H1 (cell line): ENCODE measurements around the gene ICAM5. TPM values are rescaled to one million over a fixed set of nuclear protein-coding genes. Genes with fewer than 3 reads are reported as not detected.
A peak's percentile ranks its signal among the peaks of the same experiment; 100 is the strongest.

Source experiments
- CTCF ChIA-PET: fragments of 300-600 bp; sonication (Branson Sonifier 250); formaldehyde crosslinking; loops from one replicate; lab custom pipeline; 2021; ENCODE audit not compliant: partially characterized antibody; lab: Charles Lee
- POLR2A ChIA-PET: fragments of 300-600 bp; sonication (Branson Sonifier 250); formaldehyde crosslinking; loops from one replicate; lab custom pipeline; 2021; ENCODE audit warnings: inconsistent platforms; ENCODE audit not compliant: partially characterized antibody; lab: Charles Lee
- DNase-seq, 2 experiments: peaks; one replicate each; pipeline versions ENCODE4 v3.0.0 to v3.0.0-alpha.2; 2010 to 2022; ENCODE audit warnings: low spot score in 2 of 2, low read depth in 1 of 2, mixed read lengths in 1 of 2
- FAIRE-seq: peaks from 2 replicates; lab custom pipeline; 2011; peaks lifted over from hg19 to GRCh38; lab: Jason Lieb, UNC
- H2AFZ ChIP-seq: 2 replicates; pipeline ENCODE4 v1.8.1; 2012; ENCODE audit warnings: low read length, inconsistent platforms
- H2AK5ac ChIP-seq: 2 replicates; pipeline ENCODE4 v1.6.1; 2013; ENCODE audit warnings: low read depth, low read length
- H2BK120ac ChIP-seq: replicated peaks from 2 replicates; pipeline ENCODE3; 2013; ENCODE audit warnings: low read depth, low read length, inconsistent platforms
- H2BK12ac ChIP-seq: 2 replicates; pipeline ENCODE4 v1.6.1; 2013; ENCODE audit warnings: low read depth, low read length
- H2BK15ac ChIP-seq: 2 replicates; pipeline ENCODE4 v1.6.1; 2013; ENCODE audit warnings: low read length
- H2BK20ac ChIP-seq: 2 replicates; pipeline ENCODE4 v1.6.1; 2013; ENCODE audit warnings: low read length
- H2BK5ac ChIP-seq: 2 replicates; pipeline ENCODE4 v1.6.1; 2013; ENCODE audit warnings: low read depth, low read length
- H3K14ac ChIP-seq: 2 replicates; pipeline ENCODE4 v1.6.1; 2013; ENCODE audit warnings: inconsistent platforms; ENCODE audit not compliant: insufficient read length
- H3K18ac ChIP-seq: 2 replicates; pipeline ENCODE4 v1.6.1; 2013; ENCODE audit warnings: low read length; ENCODE audit errors: extremely low read depth
- H3K23ac ChIP-seq: 2 replicates; pipeline ENCODE4 v1.6.1; 2013; ENCODE audit warnings: inconsistent platforms; ENCODE audit not compliant: insufficient read length
- H3K23me2 ChIP-seq: 2 replicates; pipeline ENCODE4 v1.6.1; 2013; ENCODE audit warnings: low read depth, low read length
- H3K27ac ChIP-seq: 2 replicates; pipeline ENCODE4 v1.6.1; 2011; ENCODE audit warnings: low read depth, low read length, inconsistent platforms
- H3K27me3 ChIP-seq, 4 experiments: replicated peaks in 1 of 4; 1 replicate in 1 of 4; 2 replicates in 3 of 4; pipeline versions ENCODE4 v1.6.1 to v1.8.1; 2011 to 2013; ENCODE audit warnings: low read length in 3 of 4, mild to moderate bottlenecking in 3 of 4, inconsistent platforms in 2 of 4, mixed read lengths in 2 of 4, moderate library complexity in 1 of 4; ENCODE audit not compliant: control insufficient read depth in 3 of 4, insufficient read depth in 3 of 4; ENCODE audit errors: extremely low read depth in 1 of 4
- H3K36me3 ChIP-seq, 4 experiments: 2 replicates each; pipeline versions ENCODE4 v1.6.1 to v1.8.1; 2011 to 2013; ENCODE audit warnings: mild to moderate bottlenecking in 4 of 4, low read length in 3 of 4, moderate library complexity in 2 of 4, control low read depth in 1 of 4, inconsistent platforms in 1 of 4; ENCODE audit not compliant: insufficient read depth in 4 of 4, control insufficient read depth in 2 of 4
- H3K4ac ChIP-seq: replicated peaks from 2 replicates; pipeline ENCODE3; 2013; ENCODE audit warnings: low read length, low read depth, mixed read lengths, inconsistent platforms; ENCODE audit not compliant: insufficient read length
- H3K4me1 ChIP-seq, 4 experiments: replicated peaks in 1 of 4; 1 replicate in 1 of 4; 2 replicates in 3 of 4; pipeline versions ENCODE4 v1.6.1 to v1.8.1; 2011 to 2013; ENCODE audit warnings: low read length in 3 of 4, inconsistent platforms in 2 of 4, mixed read lengths in 1 of 4; ENCODE audit not compliant: insufficient read depth in 4 of 4, control insufficient read depth in 3 of 4
- H3K4me2 ChIP-seq, 2 experiments: 2 replicates each; pipeline versions ENCODE4 v1.6.1 to v1.8.1; 2011 to 2013; ENCODE audit warnings: low read depth in 2 of 2, low read length in 2 of 2, control low read depth in 1 of 2, inconsistent platforms in 1 of 2, mild to moderate bottlenecking in 1 of 2; ENCODE audit not compliant: insufficient read depth in 1 of 2
- H3K4me3 ChIP-seq, 4 experiments: fragments of 200-600, 300-600 bp in 1 of 4; sonication (generic), shearing (Covaris generic), sonication (Bioruptor Twin) in 1 of 4; 2 replicates each; pipeline versions ENCODE4 v1.5.1 to v1.8.1; 2011 to 2016; ENCODE audit warnings: low read length in 4 of 4, low read depth in 3 of 4, control low read depth in 2 of 4, inconsistent platforms in 2 of 4, mild to moderate bottlenecking in 2 of 4, mixed read lengths in 1 of 4, moderate library complexity in 1 of 4; ENCODE audit not compliant: insufficient read depth in 2 of 4; ENCODE audit errors: extremely low read depth in 1 of 4
- H3K56ac ChIP-seq: replicated peaks from 2 replicates; pipeline ENCODE3; 2013; ENCODE audit warnings: low read depth, mild to moderate bottlenecking, mixed read lengths, low read length, inconsistent platforms; ENCODE audit not compliant: insufficient read length
- H3K79me1 ChIP-seq: 2 replicates; pipeline ENCODE4 v1.6.1; 2013; ENCODE audit warnings: low read depth, low read length, control low read depth
- H3K79me2 ChIP-seq, 2 experiments: 2 replicates each; pipeline versions ENCODE4 v1.6.1 to v1.8.1; 2012 to 2013; ENCODE audit warnings: low read length in 2 of 2, mild to moderate bottlenecking in 2 of 2, inconsistent platforms in 1 of 2; ENCODE audit not compliant: insufficient read depth in 2 of 2, control insufficient read depth in 1 of 2
- H3K9ac ChIP-seq, 4 experiments: replicated peaks in 1 of 4; 1 replicate in 1 of 4; 2 replicates in 3 of 4; pipeline versions ENCODE4 v1.6.1 to v1.8.1; 2011 to 2013; ENCODE audit warnings: low read depth in 3 of 4, low read length in 3 of 4, control low read depth in 2 of 4, mild to moderate bottlenecking in 2 of 4, moderate library complexity in 2 of 4, inconsistent platforms in 1 of 4; ENCODE audit errors: extremely low read depth in 1 of 4
- H3K9me3 ChIP-seq, 2 experiments: 2 replicates each; pipeline versions ENCODE4 v1.6.1 to v1.8.1; 2012 to 2013; ENCODE audit warnings: mild to moderate bottlenecking in 2 of 2, moderate library complexity in 2 of 2, control low read depth in 1 of 2, inconsistent platforms in 1 of 2, low read depth in 1 of 2, low read length in 1 of 2, mixed read lengths in 1 of 2; ENCODE audit not compliant: insufficient read depth in 2 of 2
- H4K20me1 ChIP-seq, 2 experiments: replicated peaks in 1 of 2; 2 replicates each; pipeline versions ENCODE3 to v1.8.1; 2011 to 2013; ENCODE audit warnings: inconsistent platforms in 2 of 2, low read length in 2 of 2, mild to moderate bottlenecking in 1 of 2; ENCODE audit not compliant: insufficient read depth in 2 of 2, control insufficient read depth in 1 of 2
- H4K5ac ChIP-seq: 2 replicates; pipeline ENCODE4 v1.6.1; 2013; ENCODE audit warnings: low read length, low read depth, mixed read lengths, inconsistent platforms; ENCODE audit not compliant: insufficient read length
- H4K8ac ChIP-seq: 2 replicates; pipeline ENCODE4 v1.8.0; 2013; ENCODE audit warnings: mild to moderate bottlenecking, moderate library complexity, low read length, inconsistent platforms; ENCODE audit not compliant: insufficient read depth; ENCODE audit errors: extremely low read depth
- H4K91ac ChIP-seq: replicated peaks from 2 replicates; pipeline ENCODE3; 2013; ENCODE audit warnings: low read length, mixed read lengths, inconsistent platforms; ENCODE audit not compliant: insufficient read length
- ATF2 ChIP-seq: IDR thresholded peaks from 2 replicates; pipeline ENCODE4 v1.6.1; 2012; ENCODE audit warnings: low read length, inconsistent platforms
- BACH1 ChIP-seq: IDR thresholded peaks from 2 replicates; pipeline ENCODE4 v1.6.1; 2012; ENCODE audit warnings: low read length, improper control_type of control experiment
- CTCF ChIP-seq, 3 experiments: IDR thresholded peaks; 1 replicate in 2 of 3; 2 replicates in 1 of 3; pipeline versions ENCODE4 v1.5.1 to v1.6.1; 2011; ENCODE audit warnings: low read length in 3 of 3, mild to moderate bottlenecking in 3 of 3, inconsistent platforms in 2 of 3, low read depth in 1 of 3, moderate library complexity in 1 of 3; ENCODE audit not compliant: insufficient read depth in 1 of 3; ENCODE audit errors: control extremely low read depth in 1 of 3
- EZH2 ChIP-seq: fragments of 200-600 bp; sonication (generic); IDR thresholded peaks from 2 replicates; pipeline ENCODE4 v1.7.1; 2012; ENCODE audit warnings: low read depth, mild to moderate bottlenecking, moderate library complexity, low read length, inconsistent platforms; ENCODE audit not compliant: severe bottlenecking
- KDM4A ChIP-seq: IDR thresholded peaks from one replicate; pipeline ENCODE4 v1.7.1; 2012; ENCODE audit warnings: low read depth, mild to moderate bottlenecking, moderate library complexity, low read length, inconsistent platforms; ENCODE audit not compliant: severe bottlenecking
- RNF2 ChIP-seq: fragments of 200-900, 300-1000 bp; sonication (generic); IDR thresholded peaks from 2 replicates; pipeline ENCODE4 v1.7.1; 2016; ENCODE audit warnings: borderline replicate concordance, low read depth, mild to moderate bottlenecking, antibody characterized with exemption, low read length; ENCODE audit not compliant: poor library complexity, severe bottlenecking; ENCODE audit errors: missing control alignments
- SUZ12 ChIP-seq: fragments of 200-600 bp; sonication (generic); IDR thresholded peaks from 2 replicates; pipeline ENCODE4 v1.6.1; 2012; ENCODE audit warnings: mild to moderate bottlenecking, inconsistent platforms, low read length, moderate library complexity, mixed read lengths
- WGBS, 2 experiments: shearing (Covaris generic) in 1 of 2; methylation state at CpG; one replicate each; pipeline versions ENCODE4 v1.1.6 to v1.1.7; 2013 to 2015; ENCODE audit warnings: low lambda C conversion rate in 2 of 2, mixed read lengths in 2 of 2, inconsistent platforms in 1 of 2, low coverage in 1 of 2, missing lambda C conversion rate in 1 of 2; ENCODE audit not compliant: insufficient replicate concordance in 2 of 2, insufficient coverage in 1 of 2, insufficient read length in 1 of 2; ENCODE audit errors: extremely low coverage in 1 of 2, missing lambda C conversion rate in 1 of 2; 5-methylcytosine and 5-hydroxymethylcytosine counted together
- polyA plus RNA-seq, 7 experiments: library from polyadenylated mRNA; depleted of rRNA in 3 of 7; stranded (reverse) in 5 of 7; unstranded in 2 of 7; fragments of >200 nt in 5 of 7; fragments of 200-250 nt in 2 of 7; gene quantifications; 1 replicate in 5 of 7; 2 replicates in 1 of 7; 4 replicates in 1 of 7; pipeline versions ENCODE4 v1.2.1 to v1.2.3, GENCODE V29; 2011 to 2013; ENCODE audit warnings: missing spikeins in 2 of 7, mixed read lengths in 2 of 7
- total RNA-seq: library from RNA; stranded (reverse); fragmentation: NEBNext Ultra II Directional; extraction: Animal tissue kit (Norgen Biotek cat#: 25700); gene quantifications from 2 replicates; pipeline ENCODE4 v1.2.1, GENCODE V29; 2021

Gene ICAM5
- total and polyA plus RNA-seq, 2 of the 8 experiments (the other 6 are each of a cell fraction or from before 2014, with no cell fraction given), result 3.9 to 4.8 TPM

- no peak overlapping the region for H4K5ac ChIP-seq
- peaks cover 0 to 8% (median 5%) of the 10 kb centered on the region in 4 experiments; a peak in 5 of 7 replicates for H3K4me1 ChIP-seq
- DNase-seq (peak in 1 of 2 experiments; percentile 57), FAIRE-seq (no peak)
- H4K20me1 ChIP-seq, result no peaks in the 10 kb centered on the region
- no peak overlapping the region for H3K27ac ChIP-seq
- H3K23me2 ChIP-seq, result peaks cover 11% of the 10 kb centered on the region; the same call in 1 of the 2 replicates
- no peaks in the 10 kb centered on the region for H3K79me1 ChIP-seq
- no peak overlapping the region for H2BK20ac ChIP-seq
- peak overlapping the region; percentile 70 to 75 for H3K4me2 ChIP-seq
- H2AK5ac ChIP-seq, result no peak overlapping the region
- peak overlapping the region; percentile 80; the same call in 1 of the 2 replicates for H4K8ac ChIP-seq
- H3K27me3 ChIP-seq, result peaks cover 9 to 25% (median 23%) of the 10 kb centered on the region in 4 experiments
- H2BK15ac ChIP-seq, result 0 out of 2 replicates have a peak overlapping the region, but pooled peaks have one; percentile 8
- ChIA-PET CTCF (interaction anchor here (0.8 to 9.4 kb wide), 23 partner anchors 11 to 145 kb away, joined by 3 to 122 read pairs (median 4); partner anchors contain the start of genes ICAM4 and ICAM5), POLR2A (interaction anchor here (0.8 to 3.3 kb wide), 14 partner anchors 10 to 153 kb away, joined by 3 to 28 read pairs (median 9); partner anchors contain the start of genes DNMT1, ICAM4, ICAM5 and RAVER1)
- H3K56ac ChIP-seq, result no peak overlapping the region
- TF ChIP-seq EZH2 (peak; percentile 40), SUZ12 (peak; percentile 36; the same call in 1 of the 2 replicates), KDM4A (peak; percentile 17), RNF2 (peak; percentile 68), BACH1 (peak; percentile 60), CTCF (IDR thresholded peaks at IDR 0.05; ENCODE audit: control extremely low read depth in 1 of 3, insufficient read depth in 1 of 3, low read depth in 1 of 3, low read length in 3 of 3) (no peak), ATF2 (no peak)
- no peak overlapping the region; a peak in 1 of 7 replicates for H3K9ac ChIP-seq
- no peak overlapping the region for H2BK120ac ChIP-seq
- H2AFZ ChIP-seq, result no peak overlapping the region
- H3K23ac ChIP-seq, result no peak overlapping the region
- H3K4me3 ChIP-seq, result peak overlapping the region; percentile 30 to 59 (median 38)
- no peaks in the 10 kb centered on the region for H3K9me3 ChIP-seq
- peak overlapping the region; percentile 33 for H3K4ac ChIP-seq
- H3K36me3 ChIP-seq, result no peaks in the 10 kb centered on the region
- 19% methylated on average over 35 of the region's 37 CpGs; no CpG with 5 or more reads in 1 of the 2 experiments for WGBS, 2 experiments
- peak overlapping the region; percentile 32; the same call in 1 of the 2 replicates for H3K18ac ChIP-seq
- H2BK5ac ChIP-seq, result 0 out of 2 replicates have a peak overlapping the region, but pooled peaks have one; percentile 9
- peak overlapping the region; percentile 88 for H4K91ac ChIP-seq
- H3K14ac ChIP-seq, result no peak overlapping the region
- no peaks in the 10 kb centered on the region for H3K79me2 ChIP-seq
- peak overlapping the region; percentile 43; the same call in 1 of the 2 replicates for H2BK12ac ChIP-seq
Measured at GRCh38 chr19:10270180-10270615, 19.6 kb upstream of the ICAM5 start.
